Subcutaneous adipose tissue (tissue), 4 donors: ENCODE data around the gene LPCAT2. TPM values are rescaled to one million over a fixed set of nuclear protein-coding genes. Genes with fewer than 3 reads are reported as not detected.

ENCODE experiments used
- CTCF ChIP-seq: fragments of 450-650 bp; IDR thresholded peaks from one replicate; pipeline ENCODE4 v1.5.1; 2016; ENCODE audit warnings: low read depth, mild to moderate bottlenecking, control low read depth, antibody characterized with exemption, moderate library complexity
- total RNA-seq, 4 donors: library from RNA; depleted of rRNA; stranded (reverse); fragments of >200 nt; gene quantifications; one replicate each; pipeline ENCODE4 v1.1.0, GENCODE V29; 2016

The LPCAT2 gene
- total RNA-seq, 4 donors from 2014 or later: 14.1 to 37.1 (median 18.5) TPM

GRCh38 chr16:55597928-55598327, 89.1 kb downstream of the LPCAT2 start:
- TF ChIP-seq CTCF: no peak

- TF ChIP-seq CTCF: no peak
Measured at GRCh38 chr16:55605754-55606336, 97.0 kb downstream of the LPCAT2 start.

- TF ChIP-seq CTCF: no peak
Measured at GRCh38 chr16:55613613-55614335, 104.9 kb downstream of the LPCAT2 start.

- TF ChIP-seq CTCF: no peak
Measured at GRCh38 chr16:55615071-55615470, 106.2 kb downstream of the LPCAT2 start.

GRCh38 chr16:55621771-55622170, 112.9 kb downstream of the LPCAT2 start:
- TF ChIP-seq CTCF: no peak

GRCh38 chr16:55622272-55622671, 113.4 kb downstream of the LPCAT2 start:
- no peak for TF ChIP-seq CTCF

- no peak for TF ChIP-seq CTCF
Measured at GRCh38 chr16:55622930-55623561, 114.2 kb downstream of the LPCAT2 start.
